Activated T-helper 17 cell treated with anti-CD3 and anti-CD28 coated beads, Interleukin-2, amount 50 U/mL, for 72 hours (primary cell): ENCODE results near the gene VDR. TPM values are rescaled to one million over a fixed set of nuclear protein-coding genes. Genes with fewer than 3 reads are reported as not detected.

Experiments
- ATAC-seq: fragments of 150-1000 bp; cut with Tn5 transposase; replicated peaks from 2 replicates; pipeline ENCODE4 v1.10.0; 2021; ENCODE audit warnings: mild to moderate bottlenecking, moderate library complexity
- H3K27ac Mint-ChIP-seq: one replicate; pipeline ENCODE4 v1.8.0; 2022; ENCODE audit warnings: mixed read lengths
- H3K27me3 Mint-ChIP-seq: one replicate; pipeline ENCODE4 v1.8.0; 2022; ENCODE audit warnings: mixed read lengths
- H3K36me3 Mint-ChIP-seq: one replicate; pipeline ENCODE4 v1.8.0; 2022; ENCODE audit warnings: low read depth, mild to moderate bottlenecking, mixed read lengths
- H3K4me1 Mint-ChIP-seq: one replicate; pipeline ENCODE4 v1.8.0; 2022; ENCODE audit warnings: mixed read lengths
- H3K4me3 Mint-ChIP-seq: one replicate; pipeline ENCODE4 v1.8.0; 2022; ENCODE audit warnings: mild to moderate bottlenecking, mixed read lengths
- H3K9me3 Mint-ChIP-seq: one replicate; pipeline ENCODE4 v1.8.0; 2022; ENCODE audit warnings: mixed read lengths
- total RNA-seq, 2 donors: library from RNA; stranded (reverse); gene quantifications; one replicate each; pipeline ENCODE4 v1.2.3, GENCODE V29; 2022

The VDR gene
- total RNA-seq, 2 donors from 2014 or later = 70.9 to 182 TPM

GRCh38 chr12:47799357-47799955 is 105.3 kb downstream of the VDR start:
- H3K36me3 Mint-ChIP-seq = peaks cover 98% of the 10 kb centered on the region

GRCh38 chr12:47798382-47798948 is 106.3 kb downstream of the VDR start:
- no peaks in the 10 kb centered on the region for H3K27me3 Mint-ChIP-seq
- ATAC-seq = no peak
- no peak overlapping the region for H3K4me3 Mint-ChIP-seq
- no peaks in the 10 kb centered on the region for H3K9me3 Mint-ChIP-seq
- peaks cover 13% of the 10 kb centered on the region for H3K4me1 Mint-ChIP-seq
- H3K36me3 Mint-ChIP-seq = peaks cover 98% of the 10 kb centered on the region
- no peak overlapping the region for H3K27ac Mint-ChIP-seq

More at GRCh38 chr12:47799357-47799955, 105.3 kb downstream of the VDR start:
- Mint-ChIP-seq H3K4me3 (no peak overlapping the region), H3K9me3 (no peaks in the 10 kb centered on the region), H3K27me3 (no peaks in the 10 kb centered on the region), H3K27ac (peak overlapping the region; percentile 52), H3K4me1 (peaks cover 18% of the 10 kb centered on the region)
- ATAC-seq = no peak

GRCh38 chr12:47797441-47797840 is 107.4 kb downstream of the VDR start:
- no peak for ATAC-seq

GRCh38 chr12:47795814-47796411 is 108.9 kb downstream of the VDR start:
- H3K27ac Mint-ChIP-seq = no peak overlapping the region
- peaks cover 2% of the 10 kb centered on the region for H3K4me1 Mint-ChIP-seq
- no peak for ATAC-seq
- H3K9me3 Mint-ChIP-seq = no peaks in the 10 kb centered on the region
- no peaks in the 10 kb centered on the region for H3K27me3 Mint-ChIP-seq
- peaks cover 98% of the 10 kb centered on the region for H3K36me3 Mint-ChIP-seq
- H3K4me3 Mint-ChIP-seq = no peak overlapping the region

More at GRCh38 chr12:47797441-47797840, 107.4 kb downstream of the VDR start:
- H3K27me3 Mint-ChIP-seq = no peaks in the 10 kb centered on the region
- no peak overlapping the region for H3K4me3 Mint-ChIP-seq
- H3K9me3 Mint-ChIP-seq = no peaks in the 10 kb centered on the region
- H3K4me1 Mint-ChIP-seq = peaks cover 10% of the 10 kb centered on the region
- peaks cover 98% of the 10 kb centered on the region for H3K36me3 Mint-ChIP-seq
- peak overlapping the region; percentile 59 for H3K27ac Mint-ChIP-seq

- no peaks in the 10 kb centered on the region for H3K27me3 Mint-ChIP-seq
- H3K27ac Mint-ChIP-seq = peak overlapping the region; percentile 66
- H3K4me1 Mint-ChIP-seq = no peaks in the 10 kb centered on the region
- no peak overlapping the region for H3K4me3 Mint-ChIP-seq
- peaks cover 100% of the 10 kb centered on the region for H3K36me3 Mint-ChIP-seq
- no peaks in the 10 kb centered on the region for H3K9me3 Mint-ChIP-seq
- no peak for ATAC-seq
Observed at GRCh38 chr12:47795121-47795813, 109.5 kb downstream of the VDR start.

GRCh38 chr12:47794679-47795078 is 110.1 kb downstream of the VDR start:
- Mint-ChIP-seq H3K9me3 (no peaks in the 10 kb centered on the region), H3K4me1 (no peaks in the 10 kb centered on the region), H3K36me3 (peaks cover 99% of the 10 kb centered on the region), H3K27me3 (no peaks in the 10 kb centered on the region), H3K4me3 (no peak overlapping the region), H3K27ac (peak overlapping the region; percentile 66)
- ATAC-seq = no peak

GRCh38 chr12:47793015-47793681 is 111.6 kb downstream of the VDR start:
- Mint-ChIP-seq H3K27ac (peak overlapping the region; percentile 68), H3K36me3 (peaks cover 99% of the 10 kb centered on the region), H3K27me3 (no peaks in the 10 kb centered on the region), H3K4me3 (no peak overlapping the region), H3K9me3 (no peaks in the 10 kb centered on the region), H3K4me1 (no peaks in the 10 kb centered on the region)
- ATAC-seq = no peak

- no peaks in the 10 kb centered on the region for H3K4me1 Mint-ChIP-seq
- peak overlapping the region; percentile 62 for H3K27ac Mint-ChIP-seq
- no peak overlapping the region for H3K4me3 Mint-ChIP-seq
- H3K36me3 Mint-ChIP-seq = peaks cover 99% of the 10 kb centered on the region
- no peak for ATAC-seq
- H3K27me3 Mint-ChIP-seq = no peaks in the 10 kb centered on the region
- H3K9me3 Mint-ChIP-seq = no peaks in the 10 kb centered on the region
Observed at GRCh38 chr12:47791874-47792273, 112.9 kb downstream of the VDR start.

Other genes starting within 250 kb of the VDR start
- gene RPAP3, start 199.0 kb downstream of the VDR start, total RNA-seq = 10 to 100 TPM; 33.3 to 44.0 TPM
- under 1 TPM in 1 of 2 donors, not detected in 1; 0.16 TPM for gene ENDOU, start 179.5 kb downstream of the VDR start, total RNA-seq
- 1 to 10 TPM; 1.4 to 8.4 TPM for gene RAPGEF3, start 146.1 kb downstream of the VDR start, total RNA-seq
- gene SLC48A1, start 131.8 kb downstream of the VDR start, total RNA-seq = 1 to 10 TPM; 6.7 to 8.2 TPM
- gene HDAC7, start 85.1 kb downstream of the VDR start, total RNA-seq = 100 to 1,000 TPM; 163 to 471 TPM
- gene TMEM106C, start 58.6 kb upstream of the VDR start, total RNA-seq = 100 to 1,000 TPM; 184 to 207 TPM
- not detected for gene COL2A1, start 99.5 kb upstream of the VDR start, total RNA-seq
- gene SENP1, start 201.1 kb upstream of the VDR start, total RNA-seq = 10 to 100 TPM; 37.5 to 42.3 TPM
- 10 to 100 TPM; 57.3 to 83.3 TPM for gene PFKM, start 214.4 kb upstream of the VDR start, total RNA-seq